NCI-H524 (cell line): ENCODE results near the gene KRTAP5-8.
A peak's percentile ranks its signal among the peaks of the same experiment; 100 is the strongest.
"Not testable (repeated sequence)": the region's sequence is repeated elsewhere in the genome, so short reads cannot be mapped to it uniquely, and the experiment has no call there.

Source experiments
- DNase-seq, 2 experiments: peaks; one replicate each; lab custom pipeline; 2025; lab: John Stamatoyannopoulos, UW

Gene KRTAP5-8

GRCh38 chr11:71574418-71574817 is 36.6 kb downstream of the KRTAP5-8 start:
- DNase-seq = no peak

- no peak for DNase-seq
Observed at GRCh38 chr11:71575723-71576424, 38.0 kb downstream of the KRTAP5-8 start.

GRCh38 chr11:71576688-71577465 is 39.1 kb downstream of the KRTAP5-8 start:
- not testable (repeated sequence) for DNase-seq

GRCh38 chr11:71577469-71578004 is 39.7 kb downstream of the KRTAP5-8 start:
- no peak for DNase-seq

- not testable (repeated sequence) for DNase-seq
Observed at GRCh38 chr11:71579513-71579912, 41.7 kb downstream of the KRTAP5-8 start.

DNA sequence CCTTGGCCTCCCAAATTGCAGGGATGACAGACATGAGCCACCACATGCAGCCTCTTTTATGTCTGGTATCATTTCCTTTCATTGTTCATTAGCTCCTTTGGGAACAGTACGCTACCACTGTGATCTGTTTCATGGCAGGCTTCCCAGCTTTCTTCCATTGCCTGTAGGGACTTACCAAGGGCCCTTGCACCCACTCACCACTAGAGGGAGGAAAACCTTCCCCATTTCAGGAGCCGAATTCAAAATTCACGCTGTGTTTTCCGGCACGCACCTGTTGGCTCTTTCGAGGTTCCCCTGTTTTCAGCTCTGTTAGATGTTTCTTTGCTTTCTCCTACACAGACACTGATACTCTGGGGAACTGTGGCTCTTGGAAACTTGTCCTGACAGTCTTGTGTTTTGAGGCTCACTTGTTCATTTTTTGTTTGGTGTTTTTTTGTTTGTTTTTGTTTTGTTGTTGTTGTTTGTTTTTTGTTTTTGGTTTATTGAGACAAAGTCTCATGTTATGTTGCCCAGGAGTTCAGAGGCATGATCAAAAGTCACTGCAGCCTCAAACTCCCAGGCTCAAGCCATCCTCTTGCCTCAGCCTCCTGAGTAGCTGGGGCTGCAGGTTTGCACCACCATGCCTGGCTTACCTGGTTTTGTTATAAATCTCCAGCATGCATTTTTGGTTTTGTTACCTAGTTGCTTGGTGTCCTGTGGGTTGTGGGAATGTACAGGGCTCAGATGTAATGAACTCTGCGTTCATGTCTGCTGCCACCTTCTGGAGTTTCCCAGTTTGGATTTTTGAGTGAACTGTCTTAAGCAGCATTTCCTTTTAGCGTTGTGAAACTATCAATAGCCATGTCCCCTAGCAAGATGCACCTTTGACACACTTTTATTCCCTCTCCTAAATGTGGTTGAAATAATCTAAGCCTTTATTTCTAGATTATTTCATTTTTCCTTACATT is 42.5 kb downstream of the KRTAP5-8 start:
- peak in 1 of 2 experiments; percentile 61 for DNase-seq

DNA sequence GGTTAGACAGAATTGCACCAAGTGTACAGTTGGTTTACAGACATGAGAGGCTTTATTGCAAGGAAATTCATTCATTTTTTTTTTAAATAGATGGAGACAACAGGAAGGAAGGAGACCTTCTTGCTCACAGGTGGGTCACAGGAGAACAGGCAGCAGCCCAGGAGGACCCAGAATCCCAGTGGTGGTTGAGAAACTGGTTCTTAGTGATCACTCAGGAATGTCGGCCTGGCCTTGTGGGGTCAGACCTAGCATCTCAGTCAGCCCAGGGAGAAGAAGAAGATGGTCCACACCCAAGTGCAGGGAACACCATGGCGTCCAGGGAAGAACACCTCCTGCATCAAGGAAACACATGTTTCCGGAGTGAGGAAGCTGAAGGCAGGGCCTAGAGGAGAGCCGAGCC is 44.0 kb downstream of the KRTAP5-8 start:
- DNase-seq = no peak

DNA sequence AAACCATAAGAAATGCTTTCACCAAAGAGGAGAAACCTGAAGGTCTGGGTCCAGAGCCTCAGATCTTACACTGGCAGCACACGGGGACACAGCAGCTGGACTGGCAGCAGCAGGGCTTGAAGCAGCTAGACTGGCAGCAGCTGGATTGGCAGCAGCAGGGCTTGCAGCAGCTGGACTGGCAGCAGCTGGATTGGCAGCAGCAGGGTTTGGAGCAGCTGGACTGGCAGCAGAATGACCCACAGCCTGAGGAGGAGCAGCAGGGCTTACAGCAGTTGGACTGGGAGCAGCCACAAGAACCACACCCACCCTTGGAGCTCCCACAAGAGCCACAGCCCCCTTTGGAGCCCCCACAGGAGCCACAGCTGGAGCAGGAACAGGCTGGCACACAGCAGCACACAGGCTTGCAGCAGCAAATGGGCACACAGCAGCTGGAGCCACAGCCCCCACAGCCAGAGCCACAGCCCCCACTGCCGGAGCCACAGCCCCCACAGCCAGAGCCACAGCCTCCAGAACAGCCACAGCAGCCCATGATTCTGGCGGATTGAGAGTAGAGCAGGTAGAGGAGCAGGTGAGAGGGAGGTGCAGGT is 44.6 kb downstream of the KRTAP5-8 start, which contains the start of gene KRTAP5-11:
KRTAP5-11 (minus strand) TSS at position 567 of the 587 bp plus-strand sequence; CDS start at position 529, 38 bp downstream.
- DNase-seq = no peak

DNA sequence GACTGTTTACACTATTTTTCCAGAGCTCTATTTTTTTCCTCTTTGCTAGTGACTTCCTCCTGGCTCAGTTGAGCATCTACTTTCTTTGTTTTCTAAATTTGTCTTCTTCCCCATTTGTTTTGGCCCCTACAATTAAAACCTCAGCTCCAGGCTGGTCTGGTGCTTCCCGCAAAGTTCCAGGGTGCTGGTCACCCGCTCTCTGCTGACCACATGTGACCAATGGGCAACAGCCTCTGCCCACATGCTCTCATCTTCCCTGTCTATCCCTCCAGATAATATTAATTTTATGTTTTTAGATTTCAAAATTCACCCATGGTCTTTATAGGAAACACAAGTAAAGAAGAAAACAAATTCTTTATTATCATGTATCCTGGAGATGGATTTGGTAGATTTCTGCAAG is 45.1 kb downstream of the KRTAP5-8 start:
- DNase-seq = not testable (repeated sequence)

DNA sequence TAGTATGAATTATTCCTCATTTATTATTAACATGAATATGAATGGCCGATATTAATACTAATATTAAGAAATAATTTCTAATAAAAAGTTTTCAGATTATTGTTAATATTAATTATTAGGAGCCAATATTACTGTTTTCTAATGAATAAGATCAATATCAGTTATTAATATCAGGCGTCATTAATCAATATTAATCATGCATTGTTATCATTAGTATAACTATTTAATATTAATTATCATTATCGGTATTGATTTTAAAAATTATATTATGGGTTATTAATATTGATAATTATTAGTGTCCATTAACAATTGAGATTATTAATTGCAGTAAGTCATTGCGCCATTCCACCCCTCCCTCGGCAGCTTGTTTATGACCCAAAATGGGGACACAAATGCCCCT is 47.8 kb downstream of the KRTAP5-8 start:
- DNase-seq = not testable (repeated sequence)

- not testable (repeated sequence) for DNase-seq
Observed at GRCh38 chr11:71588314-71588713, 50.5 kb downstream of the KRTAP5-8 start.
